Stimulated activated CD4-positive, alpha-beta T cell treated with anti-CD3 and anti-CD28 coated beads, Interleukin-2, amount 100 ng/mL, for 48 hours (primary cell): Measurements from ENCODE around the gene UBA1.

Source experiments
- DNase-seq, 2 donors: peaks; one replicate each; pipeline ENCODE4 v3.0.0-alpha.2; 2020

UBA1 gene

DNA sequence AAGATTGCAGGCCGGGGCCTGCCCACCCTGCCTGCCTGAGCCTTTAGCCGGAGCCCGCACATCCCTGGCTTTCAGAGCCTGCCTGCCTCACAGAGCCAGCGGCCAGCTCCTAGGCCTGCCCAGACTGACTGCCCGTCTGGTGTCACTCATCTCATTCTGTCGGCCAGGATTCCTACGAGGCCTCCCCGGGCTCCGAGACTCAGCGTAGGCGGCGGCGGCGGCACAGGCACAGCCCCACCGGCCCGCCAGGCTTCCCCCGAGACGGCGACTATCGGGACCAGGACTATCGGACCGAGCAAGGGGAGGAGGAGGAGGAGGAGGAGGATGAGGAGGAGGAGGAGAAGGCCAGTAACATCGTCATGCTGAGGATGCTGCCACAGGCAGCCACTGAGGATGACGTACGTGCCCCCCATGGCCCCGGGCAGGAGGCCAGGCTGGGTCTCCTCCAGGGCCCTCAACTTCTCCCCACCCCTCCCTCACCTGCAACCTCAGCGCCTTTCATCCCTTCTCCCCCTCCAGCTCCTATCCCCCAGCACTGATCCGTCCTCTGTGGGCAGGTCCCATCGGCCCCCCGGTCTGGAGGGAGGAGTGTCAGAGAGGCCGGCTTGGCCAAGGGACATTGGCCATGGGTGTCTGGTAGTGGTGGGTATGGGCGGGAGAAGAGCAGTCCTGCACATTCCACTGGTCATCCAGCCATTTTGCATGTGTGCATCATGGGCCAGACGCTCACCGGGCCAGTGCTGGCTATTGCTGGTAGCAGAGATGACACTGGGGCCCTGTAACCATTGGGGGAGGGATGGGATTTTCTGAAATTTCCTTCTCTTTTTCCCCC is 22.6 kb upstream of the UBA1 start:
- no peak for DNase-seq

DNA sequence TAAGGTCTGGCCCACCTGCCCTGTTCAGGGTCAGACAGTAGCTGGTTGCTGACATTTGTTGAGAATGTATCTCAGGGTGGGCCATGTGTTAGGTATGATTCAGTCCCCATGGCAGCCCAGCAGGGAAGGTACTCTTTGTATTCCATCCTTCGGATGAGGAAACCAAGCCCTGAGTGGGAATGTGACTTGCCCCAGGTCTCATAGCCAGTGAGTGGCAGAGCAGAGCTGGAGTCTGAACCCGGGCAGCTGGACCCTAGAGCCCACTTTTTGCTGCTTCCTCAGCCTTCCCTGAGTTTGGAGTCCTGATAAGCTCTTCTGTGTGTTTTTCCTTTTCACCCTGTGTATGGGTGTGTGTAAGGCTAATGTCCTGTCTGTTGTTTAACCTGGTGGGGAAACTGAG is 21.6 kb upstream of the UBA1 start:
- no peak for DNase-seq

DNA sequence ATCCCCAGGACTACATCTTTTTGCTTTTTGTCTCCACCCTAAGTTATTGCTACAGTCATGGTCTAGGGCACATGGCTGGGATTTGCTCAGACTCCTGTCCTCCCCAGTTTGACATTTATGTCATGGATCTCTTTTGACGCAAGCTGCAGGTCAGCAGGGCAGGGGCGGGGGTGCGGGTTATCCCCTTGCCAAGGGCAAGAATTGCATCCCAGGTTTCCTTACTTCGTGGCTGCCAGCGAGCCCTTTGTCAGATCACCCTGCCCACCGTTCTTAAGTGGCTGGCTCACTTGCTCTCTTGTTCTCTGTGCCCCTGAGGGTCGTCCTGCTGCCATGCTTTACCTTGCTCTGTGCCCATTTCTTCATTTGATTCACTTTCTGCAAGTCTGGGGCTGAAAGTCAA is 21.1 kb upstream of the UBA1 start:
- DNase-seq = no peak

- no peak for DNase-seq
Observed at GRCh38 chrX:47172971-47173792, 20.4 kb upstream of the UBA1 start.

- no peak for DNase-seq
Observed at GRCh38 chrX:47174376-47174775, 19.3 kb upstream of the UBA1 start.

DNA sequence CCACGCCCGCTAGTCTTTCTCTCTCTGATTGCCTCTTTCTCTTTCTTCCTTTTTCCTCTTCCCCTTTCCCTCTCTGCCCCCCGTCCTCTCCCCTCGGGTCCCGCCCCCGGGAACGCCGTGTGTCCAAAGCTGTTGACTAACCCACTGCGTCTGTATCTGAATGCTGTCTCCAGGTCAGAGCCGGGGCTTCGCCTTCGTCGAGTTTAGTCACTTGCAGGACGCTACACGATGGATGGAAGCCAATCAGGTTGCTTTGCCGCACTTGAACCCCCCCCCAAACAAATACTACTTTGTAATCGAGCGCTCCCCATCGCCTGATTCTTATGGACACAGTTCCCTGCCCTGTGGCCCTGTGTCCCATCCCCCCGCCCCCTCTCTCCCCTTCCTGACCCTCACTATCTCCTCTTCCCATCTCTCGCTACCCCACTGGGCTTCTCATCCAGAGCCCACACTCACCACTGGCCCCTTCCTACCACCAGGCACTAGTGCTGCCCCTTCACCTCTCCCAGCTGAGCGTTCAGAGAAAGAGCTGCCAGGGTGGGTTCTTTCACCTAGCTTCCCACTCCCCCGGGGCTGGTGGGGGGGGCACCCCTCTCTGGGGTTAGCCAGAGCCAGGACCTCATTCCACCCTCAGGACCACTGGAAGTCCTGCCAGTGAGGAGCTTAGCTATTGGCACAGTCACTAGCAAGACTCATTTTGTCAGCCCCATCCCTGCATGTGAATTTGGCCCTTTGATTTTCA is 18.6 kb upstream of the UBA1 start:
- DNase-seq = no peak

DNA sequence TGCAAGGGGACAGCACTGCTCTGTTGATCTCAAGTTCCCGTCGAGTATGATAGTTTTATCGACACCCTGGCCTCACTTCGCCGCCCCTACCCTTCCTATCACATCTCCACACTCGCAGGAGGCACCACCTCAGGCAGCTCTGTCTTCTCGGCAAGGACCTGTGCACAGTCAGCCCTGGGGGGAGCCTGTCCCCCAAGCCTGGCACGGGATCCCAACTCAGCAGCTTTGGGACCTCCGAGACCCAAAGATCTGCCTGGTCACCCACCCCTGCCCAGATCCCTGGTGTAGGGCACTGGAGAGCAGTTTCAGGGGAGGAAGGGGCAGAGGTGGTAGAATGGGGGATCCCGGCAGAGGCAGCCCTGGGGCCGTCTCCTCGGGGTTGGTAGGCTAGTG is 18.0 kb upstream of the UBA1 start:
- DNase-seq = no peak

GRCh38 chrX:47176101-47176740 is 17.4 kb upstream of the UBA1 start:
- no peak for DNase-seq

DNA sequence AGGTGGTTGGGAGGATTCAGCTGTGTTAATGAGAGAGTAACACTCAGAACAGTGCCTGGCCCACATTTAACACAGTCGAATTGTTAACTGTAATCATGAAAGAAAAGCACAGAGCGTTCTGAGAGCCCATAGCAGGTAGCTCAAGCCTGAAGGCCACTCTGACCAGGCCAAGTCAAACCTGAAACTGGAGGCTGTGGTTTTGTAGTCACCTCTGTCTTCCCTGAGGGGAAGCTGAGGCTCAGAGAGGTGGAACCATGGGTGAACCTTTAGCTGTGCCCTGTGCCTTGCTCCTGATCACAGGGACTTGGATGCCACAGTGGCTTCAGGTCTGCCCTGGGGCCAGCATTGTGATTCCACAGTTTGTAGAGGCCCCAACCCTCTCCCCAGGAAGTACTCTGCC is 16.6 kb upstream of the UBA1 start:
- no peak for DNase-seq

DNA sequence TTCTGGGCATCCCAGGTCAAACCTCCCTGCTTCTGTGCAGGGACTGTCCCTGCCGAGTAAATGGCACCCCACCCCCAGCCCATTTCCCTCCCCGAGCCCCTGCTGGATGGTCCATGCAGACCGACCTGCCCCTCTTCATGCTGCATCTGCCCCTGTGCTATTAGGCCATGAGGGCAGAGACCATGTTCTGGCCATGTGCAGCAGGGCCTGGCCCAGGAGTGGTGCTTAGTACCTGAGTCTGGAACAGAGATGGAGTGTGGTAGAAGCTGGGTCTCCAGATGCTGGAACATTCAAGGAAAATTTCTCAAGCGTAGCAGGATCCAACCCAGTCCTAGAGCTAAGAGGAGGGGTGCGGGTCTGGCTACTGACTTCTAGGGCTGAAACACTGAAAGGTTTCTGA is 15.3 kb upstream of the UBA1 start:
- DNase-seq = no peak

DNA sequence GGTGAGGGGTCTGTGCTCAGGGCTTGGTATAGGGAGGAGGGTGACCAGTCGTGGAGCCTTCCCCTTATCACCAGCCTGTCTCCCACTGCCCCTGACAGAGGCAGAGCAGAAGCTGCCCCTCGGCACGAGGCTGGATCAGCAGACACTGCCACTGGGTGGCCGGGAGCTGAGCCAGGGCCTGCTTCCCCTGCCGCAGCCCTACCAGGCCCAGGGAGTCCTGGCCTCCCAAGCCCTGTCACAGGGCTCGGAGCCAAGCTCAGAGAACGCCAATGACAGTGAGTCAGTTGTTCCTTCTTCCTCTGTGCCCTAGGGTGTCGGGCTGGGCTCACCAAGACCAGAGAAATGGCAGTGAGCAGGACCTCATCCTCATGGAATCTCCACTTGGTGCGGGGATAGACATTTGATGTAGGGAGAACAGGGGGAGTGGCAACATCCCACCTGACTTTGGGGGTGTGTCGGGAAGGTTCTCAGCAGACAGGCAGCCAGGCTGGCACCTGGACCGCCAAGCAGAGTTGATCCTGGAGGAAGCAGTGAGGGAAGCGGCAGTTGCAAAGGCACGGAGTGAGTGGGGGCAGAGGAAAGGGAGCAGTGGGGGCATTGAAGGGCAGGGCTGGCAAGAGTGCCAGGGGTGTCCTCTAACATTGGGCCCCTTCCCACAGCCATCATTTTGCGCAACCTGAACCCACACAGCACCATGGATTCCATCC is 14.3 kb upstream of the UBA1 start:
- DNase-seq = no peak

DNA sequence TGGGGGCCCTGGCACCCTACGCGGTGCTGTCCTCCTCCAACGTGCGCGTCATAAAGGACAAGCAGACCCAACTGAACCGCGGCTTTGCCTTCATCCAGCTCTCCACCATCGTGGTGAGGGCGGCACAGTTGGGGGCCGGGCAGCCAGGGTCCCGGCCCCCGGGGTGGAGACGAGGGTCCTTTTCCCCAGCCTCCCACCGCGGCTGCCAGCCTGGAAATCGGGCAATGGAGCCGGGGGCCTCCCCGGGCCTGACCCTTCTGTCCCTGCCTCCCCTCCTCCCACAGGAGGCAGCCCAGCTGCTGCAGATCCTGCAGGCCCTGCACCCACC is 13.7 kb upstream of the UBA1 start:
- DNase-seq = no peak

GRCh38 chrX:47180346-47180745 is 13.3 kb upstream of the UBA1 start:
- no peak for DNase-seq

- DNase-seq = no peak
Observed at GRCh38 chrX:47181301-47181700, 12.3 kb upstream of the UBA1 start.

- DNase-seq = no peak
Observed at GRCh38 chrX:47182106-47182700, 11.4 kb upstream of the UBA1 start.

- DNase-seq = no peak
Observed at GRCh38 chrX:47184486-47184885, 9.1 kb upstream of the UBA1 start.

DNA sequence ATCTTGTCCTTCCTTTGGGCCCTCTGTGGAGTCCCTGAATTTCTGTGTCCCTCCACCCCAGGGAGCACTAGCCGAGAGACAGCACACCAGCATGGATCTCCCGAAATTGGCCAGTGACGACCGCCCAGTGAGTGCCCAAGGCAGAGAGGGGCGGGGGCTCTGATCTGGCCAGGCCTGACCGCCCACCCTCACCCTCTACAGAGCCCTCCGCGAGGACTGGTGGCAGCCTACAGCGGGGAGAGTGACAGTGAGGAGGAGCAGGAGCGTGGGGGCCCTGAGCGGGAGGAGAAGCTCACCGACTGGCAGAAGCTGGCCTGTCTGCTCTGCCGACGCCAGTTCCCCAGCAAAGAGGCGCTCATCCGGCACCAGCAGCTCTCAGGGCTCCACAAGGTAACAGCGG is 8.4 kb upstream of the UBA1 start:
- DNase-seq = no peak

- DNase-seq = no peak
Observed at GRCh38 chrX:47186096-47186740, 7.4 kb upstream of the UBA1 start.

- DNase-seq = no peak
Observed at GRCh38 chrX:47187106-47187677, 6.4 kb upstream of the UBA1 start.

DNA sequence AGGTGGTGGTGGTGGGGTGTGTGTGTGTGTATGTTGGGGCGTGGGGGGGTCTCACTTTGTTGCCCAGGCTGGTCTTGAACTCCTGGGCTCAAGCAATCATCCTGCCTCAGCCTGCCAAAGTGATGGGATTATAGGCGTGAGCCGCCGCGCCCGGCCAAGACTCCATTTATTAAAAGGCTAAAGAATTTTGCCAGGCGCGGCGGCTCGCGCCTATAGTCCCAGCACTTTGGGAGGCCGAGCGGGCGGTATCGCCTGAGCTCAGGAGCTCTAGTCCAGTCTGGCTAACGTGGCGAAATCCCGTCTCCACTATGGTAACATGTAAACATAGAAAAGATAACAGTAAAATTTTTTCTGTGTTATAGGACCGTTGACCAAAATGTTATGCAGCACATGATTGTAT is 3.7 kb upstream of the UBA1 start:
- no peak for DNase-seq
